K562 (cell line): ENCODE measurements around the gene OTOGL. TPM values are rescaled to one million over a fixed set of nuclear protein-coding genes. Genes with fewer than 3 reads are reported as not detected.

Experiments used
- CBFA2T3 ChIP-seq: fragments of 450-650 bp; IDR thresholded peaks from 2 replicates; pipeline ENCODE4 v1.6.1; 2017
- CGGBP1 ChIP-seq: fragments of 250-450 bp; sonication (Bioruptor Pico); IDR thresholded peaks from 2 replicates; pipeline ENCODE4 v1.9.0; 2021; ENCODE audit warnings: mild to moderate bottlenecking
- CHAMP1 ChIP-seq: fragments of 450-650 bp; IDR thresholded peaks from 2 replicates; pipeline ENCODE4 v1.6.1; 2016; ENCODE audit warnings: mild to moderate bottlenecking
- ESRRB ChIP-seq: fragments of 250-450 bp; sonication (Bioruptor Pico); IDR thresholded peaks from 2 replicates; pipeline ENCODE4 v1.5.0; 2020; ENCODE audit warnings: mild to moderate bottlenecking, moderate library complexity, borderline replicate concordance
- GTF2E2 ChIP-seq: fragments of 200-800 bp; sonication (Bioruptor generic); IDR thresholded peaks from 2 replicates; pipeline ENCODE4 v1.6.1; 2016; ENCODE audit warnings: missing genetic modification characterization, missing compliant biosample characterization
- HMG20B ChIP-seq: fragments of 250-450 bp; sonication (Bioruptor Pico); IDR thresholded peaks from 2 replicates; pipeline ENCODE4 v1.5.0; 2021; ENCODE audit warnings: mild to moderate bottlenecking
- IRF1 ChIP-seq: sonication (generic); formaldehyde crosslinking; IDR thresholded peaks from 2 replicates; pipeline ENCODE4 v1.8.0; 2022; ENCODE audit warnings: missing genetic modification reagents, mild to moderate bottlenecking, borderline replicate concordance
- KAT8 ChIP-seq: fragments of 450-650 bp; IDR thresholded peaks from 2 replicates; pipeline ENCODE4 v1.6.1; 2016; ENCODE audit warnings: low read depth, mild to moderate bottlenecking
- MBD2 ChIP-seq: sonication (generic); IDR thresholded peaks from 2 replicates; pipeline ENCODE4 v1.6.1; 2016; ENCODE audit warnings: low read depth, borderline replicate concordance
- NFE2 ChIP-seq: IDR thresholded peaks from 2 replicates; pipeline ENCODE4 v1.6.1; 2014; ENCODE audit warnings: antibody characterized with exemption, low read depth
- NFIC ChIP-seq: fragments of 450-650 bp; IDR thresholded peaks from 2 replicates; pipeline ENCODE4 v1.6.1; 2017; ENCODE audit warnings: mild to moderate bottlenecking, inconsistent platforms
- NR3C1 ChIP-seq: sonication (generic); formaldehyde crosslinking; IDR thresholded peaks from 2 replicates; pipeline ENCODE4 v1.8.1; 2022; ENCODE audit warnings: missing genetic modification reagents
- PHF8 ChIP-seq: fragments of 200-600 bp; sonication (generic); IDR thresholded peaks from 2 replicates; pipeline ENCODE4 v1.6.1; 2012; ENCODE audit warnings: mixed run types, mild to moderate bottlenecking, inconsistent platforms, low read length, moderate library complexity, borderline replicate concordance
- POLR2AphosphoS2 ChIP-seq: IDR thresholded peaks from 2 replicates; pipeline ENCODE4 v1.6.1; 2012; ENCODE audit warnings: low read length, improper control_type of control experiment
- SMARCE1 ChIP-seq: fragments of 450-650 bp; IDR thresholded peaks from 2 replicates; pipeline ENCODE4 v1.7.1; 2016; ENCODE audit warnings: mild to moderate bottlenecking
- TBL1XR1 ChIP-seq, 2 experiments: IDR thresholded peaks; 2 replicates each; pipeline ENCODE4 v1.6.1; 2012; ENCODE audit warnings: improper control_type of control experiment in 2 of 2, low read length in 2 of 2, mild to moderate bottlenecking in 1 of 2
- U2AF2 ChIP-seq: fragments of 200-400 bp; formaldehyde crosslinking; optimal IDR thresholded peaks from 2 replicates; pipeline ENCODE3; 2017; ENCODE audit warnings: low read depth, mild to moderate bottlenecking, low read length
- XRCC3 ChIP-seq: fragments of 450-650 bp; IDR thresholded peaks from 2 replicates; pipeline ENCODE4 v1.6.1; 2017; ENCODE audit warnings: mild to moderate bottlenecking, moderate library complexity
- ZNF140 ChIP-seq: fragments of 250-450 bp; sonication (Bioruptor Pico); IDR thresholded peaks from 2 replicates; pipeline ENCODE4 v1.8.0; 2021; ENCODE audit warnings: moderate library complexity, mild to moderate bottlenecking, inconsistent platforms
- ZNF354B ChIP-seq: fragments of 250-450 bp; sonication (Bioruptor Pico); IDR thresholded peaks from 2 replicates; pipeline ENCODE4 v1.4.0; 2020
- ZNF561 ChIP-seq: fragments of 450-650 bp; formaldehyde crosslinking; conservative IDR thresholded peaks from 2 replicates; pipeline ENCODE4 v1.4.0; 2020; ENCODE audit warnings: mild to moderate bottlenecking, moderate library complexity
- polyA plus RNA-seq, 8 experiments: library from polyadenylated mRNA; depleted of rRNA in 4 of 8; stranded (reverse) in 5 of 8; unstranded in 3 of 8; fragments of >200 nt; fragmentation: Nextera tagmentation in 2 of 8; fragmentation: Illumina TruSeq in 1 of 8; extraction: Ambion mirVana in 2 of 8; extraction: Trizol in 1 of 8; gene quantifications; 2 replicates each; pipeline versions ENCODE4 v1.2.1 to v1.2.3, GENCODE V29; 2011 to 2014; ENCODE audit warnings: inconsistent platforms in 1 of 8, missing spikeins in 1 of 8
- total RNA-seq, 7 experiments: library from RNA; depleted of rRNA in 6 of 7; stranded (reverse); fragments of >200 nt in 6 of 7; fragmentation: Illumina TruSeq in 2 of 7; extraction: Trizol in 2 of 7; gene quantifications; 2 replicates each; pipeline versions ENCODE4 v1.2.1 to v1.2.3, GENCODE V29; 2011 to 2021; ENCODE audit warnings: low replicate concordance in 1 of 7
- TF ChIP-seq, protein P1 (sequence below): sonication (generic); formaldehyde crosslinking; IDR thresholded peaks from 2 replicates; pipeline ENCODE4 v1.8.1; 2022; ENCODE audit warnings: missing genetic modification reagents
- TF ChIP-seq, protein P2 (sequence below): fragments of 450-650 bp; formaldehyde crosslinking; IDR thresholded peaks from 2 replicates; pipeline ENCODE4 v1.4.0; 2020; ENCODE audit warnings: mild to moderate bottlenecking, moderate library complexity
- TF ChIP-seq, protein P3 (sequence below): fragments of 450-650 bp; conservative IDR thresholded peaks from 2 replicates; pipeline ENCODE4 v1.6.1; 2016; ENCODE audit warnings: missing genetic modification characterization, low read depth, mild to moderate bottlenecking, control low read depth, missing compliant biosample characterization

OTOGL gene
- total and polyA plus RNA-seq, 9 of the 15 experiments (the other 6 are each of a cell fraction or from before 2014, with no cell fraction given) = 0.02 to 0.03 TPM; not detected in 7

DNA sequence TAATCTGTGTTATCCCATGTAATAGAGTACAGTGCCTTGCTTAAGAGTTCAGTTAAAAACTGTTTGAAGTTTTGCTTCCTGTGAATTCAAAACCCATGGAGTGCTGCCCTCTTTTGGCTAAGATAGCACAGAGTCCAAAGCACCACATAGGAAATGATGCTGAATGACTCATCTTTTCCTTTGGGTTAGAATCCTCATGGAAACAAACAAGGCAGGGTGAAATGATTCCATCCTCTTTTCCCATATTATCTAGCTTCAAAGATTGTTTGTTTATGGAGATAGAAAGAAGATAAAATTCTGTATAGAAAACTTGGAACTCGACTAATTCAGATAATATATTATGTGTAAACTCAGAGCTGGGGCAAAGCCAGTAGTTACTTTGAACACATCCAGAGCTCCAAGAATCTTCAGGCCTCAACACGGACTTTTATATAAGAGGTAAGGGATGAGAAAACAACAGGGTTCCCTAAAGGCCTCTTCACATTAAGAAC lies 87.4 kb downstream of the OTOGL start (continued):
- TF ChIP-seq CHAMP1 = no peak
- 0 out of 2 replicates have a peak, but pooled peaks have one; percentile 30 for TF ChIP-seq SMARCE1
- TF ChIP-seq U2AF2 = no peak
- TF ChIP-seq, protein P1, sequence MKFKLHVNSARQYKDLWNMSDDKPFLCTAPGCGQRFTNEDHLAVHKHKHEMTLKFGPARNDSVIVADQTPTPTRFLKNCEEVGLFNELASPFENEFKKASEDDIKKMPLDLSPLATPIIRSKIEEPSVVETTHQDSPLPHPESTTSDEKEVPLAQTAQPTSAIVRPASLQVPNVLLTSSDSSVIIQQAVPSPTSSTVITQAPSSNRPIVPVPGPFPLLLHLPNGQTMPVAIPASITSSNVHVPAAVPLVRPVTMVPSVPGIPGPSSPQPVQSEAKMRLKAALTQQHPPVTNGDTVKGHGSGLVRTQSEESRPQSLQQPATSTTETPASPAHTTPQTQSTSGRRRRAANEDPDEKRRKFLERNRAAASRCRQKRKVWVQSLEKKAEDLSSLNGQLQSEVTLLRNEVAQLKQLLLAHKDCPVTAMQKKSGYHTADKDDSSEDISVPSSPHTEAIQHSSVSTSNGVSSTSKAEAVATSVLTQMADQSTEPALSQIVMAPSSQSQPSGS (CRISPR knock-in tag) = no peak
- no peak for TF ChIP-seq ZNF561 (CRISPR knock-in tag)
- no peak for TF ChIP-seq CGGBP1
- TF ChIP-seq, protein P2, sequence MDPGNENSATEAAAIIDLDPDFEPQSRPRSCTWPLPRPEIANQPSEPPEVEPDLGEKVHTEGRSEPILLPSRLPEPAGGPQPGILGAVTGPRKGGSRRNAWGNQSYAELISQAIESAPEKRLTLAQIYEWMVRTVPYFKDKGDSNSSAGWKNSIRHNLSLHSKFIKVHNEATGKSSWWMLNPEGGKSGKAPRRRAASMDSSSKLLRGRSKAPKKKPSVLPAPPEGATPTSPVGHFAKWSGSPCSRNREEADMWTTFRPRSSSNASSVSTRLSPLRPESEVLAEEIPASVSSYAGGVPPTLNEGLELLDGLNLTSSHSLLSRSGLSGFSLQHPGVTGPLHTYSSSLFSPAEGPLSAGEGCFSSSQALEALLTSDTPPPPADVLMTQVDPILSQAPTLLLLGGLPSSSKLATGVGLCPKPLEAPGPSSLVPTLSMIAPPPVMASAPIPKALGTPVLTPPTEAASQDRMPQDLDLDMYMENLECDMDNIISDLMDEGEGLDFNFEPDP = no peak
- no peak for TF ChIP-seq ESRRB (CRISPR knock-in tag)
- no peak for TF ChIP-seq NFIC
- TF ChIP-seq TBL1XR1 (IDR thresholded peaks at IDR 0.05; ENCODE audit: low read length in 2 of 2) = no peak
- no peak for TF ChIP-seq CBFA2T3
- no peak for TF ChIP-seq XRCC3
- TF ChIP-seq KAT8 = no peak
- TF ChIP-seq, protein P3, sequence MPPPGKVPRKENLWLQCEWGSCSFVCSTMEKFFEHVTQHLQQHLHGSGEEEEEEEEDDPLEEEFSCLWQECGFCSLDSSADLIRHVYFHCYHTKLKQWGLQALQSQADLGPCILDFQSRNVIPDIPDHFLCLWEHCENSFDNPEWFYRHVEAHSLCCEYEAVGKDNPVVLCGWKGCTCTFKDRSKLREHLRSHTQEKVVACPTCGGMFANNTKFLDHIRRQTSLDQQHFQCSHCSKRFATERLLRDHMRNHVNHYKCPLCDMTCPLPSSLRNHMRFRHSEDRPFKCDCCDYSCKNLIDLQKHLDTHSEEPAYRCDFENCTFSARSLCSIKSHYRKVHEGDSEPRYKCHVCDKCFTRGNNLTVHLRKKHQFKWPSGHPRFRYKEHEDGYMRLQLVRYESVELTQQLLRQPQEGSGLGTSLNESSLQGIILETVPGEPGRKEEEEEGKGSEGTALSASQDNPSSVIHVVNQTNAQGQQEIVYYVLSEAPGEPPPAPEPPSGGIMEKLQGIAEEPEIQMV = no peak
- no peak for TF ChIP-seq IRF1 (CRISPR knock-in tag)
- TF ChIP-seq POLR2AphosphoS2 = no peak
- no peak for TF ChIP-seq ZNF354B (CRISPR knock-in tag)
- peak; percentile 80 for TF ChIP-seq NFE2
- TF ChIP-seq ZNF140 (CRISPR knock-in tag) = no peak
- TF ChIP-seq PHF8 = no peak
- TF ChIP-seq HMG20B = no peak
- no peak for TF ChIP-seq MBD2
- TF ChIP-seq GTF2E2 (tag) = no peak
- TF ChIP-seq NR3C1 (CRISPR knock-in tag) = no peak
